C4-2B (cell line): Measurements from ENCODE around the gene MAMDC2.

Experiments
- H3K27ac ChIP-seq: fragments of 450-650 bp; 2 replicates; pipeline ENCODE4 v1.5.1; 2017
- ZFX ChIP-seq: fragments of 450-650 bp; IDR thresholded peaks from 2 replicates; pipeline ENCODE4 v1.6.1; 2017
- TF ChIP-seq, protein P1 (sequence below): fragments of 450-650 bp; conservative IDR thresholded peaks from 2 replicates; pipeline ENCODE4 v1.5.1; 2017; ENCODE audit warnings: mild to moderate bottlenecking

MAMDC2 gene

DNA sequence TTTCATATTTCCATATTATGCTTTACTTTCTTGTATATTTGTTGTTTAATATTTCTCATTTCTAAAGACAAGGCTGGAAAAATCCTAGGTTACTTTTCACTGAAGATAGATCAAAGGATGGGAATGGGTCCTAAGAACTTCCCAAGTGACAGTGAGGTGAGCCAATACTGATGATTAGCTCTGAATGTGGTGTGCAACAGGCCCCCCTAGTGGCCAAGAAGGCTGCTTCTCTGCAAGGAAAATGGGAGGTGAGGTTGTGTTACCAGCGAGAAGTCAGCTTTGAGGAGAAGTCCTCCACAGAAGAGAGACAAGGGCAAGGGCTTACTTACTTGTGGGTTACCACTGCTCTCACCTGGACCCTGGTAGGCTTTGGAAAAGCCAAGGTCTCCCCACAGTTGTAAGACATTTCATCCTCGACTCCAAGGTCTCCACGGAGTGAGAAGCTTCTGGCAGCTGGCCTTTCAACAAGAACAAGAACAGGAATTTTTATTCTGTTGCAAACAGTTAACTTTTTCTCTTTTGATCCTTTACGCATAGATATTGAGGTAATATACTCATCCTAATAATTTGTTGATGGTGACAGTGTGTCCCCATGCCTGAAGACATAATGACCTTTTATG lies 69.9 kb downstream of the MAMDC2 start:
- no peak overlapping the region; the same call in 1 of the 2 replicates for H3K27ac ChIP-seq

DNA sequence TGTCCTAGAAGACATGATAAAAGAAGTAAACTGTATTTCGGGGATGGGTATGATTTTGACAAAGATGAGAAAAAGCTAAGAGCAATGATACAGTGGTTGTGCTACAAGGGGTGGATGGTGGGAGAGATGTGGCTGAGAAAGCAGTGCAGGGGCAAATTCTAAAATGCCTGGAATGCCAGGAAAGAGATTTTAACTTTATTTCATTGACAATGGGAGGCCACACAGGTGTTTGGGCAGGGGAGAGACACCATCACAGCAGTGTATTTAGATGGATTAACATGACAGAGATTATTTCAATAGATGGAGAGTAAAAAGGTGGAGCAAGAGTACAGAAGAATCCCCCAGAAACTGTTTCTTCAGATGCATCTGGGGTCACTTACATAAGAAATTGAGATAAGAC lies 71.2 kb downstream of the MAMDC2 start:
- no peak for TF ChIP-seq ZFX
- TF ChIP-seq, protein P1, sequence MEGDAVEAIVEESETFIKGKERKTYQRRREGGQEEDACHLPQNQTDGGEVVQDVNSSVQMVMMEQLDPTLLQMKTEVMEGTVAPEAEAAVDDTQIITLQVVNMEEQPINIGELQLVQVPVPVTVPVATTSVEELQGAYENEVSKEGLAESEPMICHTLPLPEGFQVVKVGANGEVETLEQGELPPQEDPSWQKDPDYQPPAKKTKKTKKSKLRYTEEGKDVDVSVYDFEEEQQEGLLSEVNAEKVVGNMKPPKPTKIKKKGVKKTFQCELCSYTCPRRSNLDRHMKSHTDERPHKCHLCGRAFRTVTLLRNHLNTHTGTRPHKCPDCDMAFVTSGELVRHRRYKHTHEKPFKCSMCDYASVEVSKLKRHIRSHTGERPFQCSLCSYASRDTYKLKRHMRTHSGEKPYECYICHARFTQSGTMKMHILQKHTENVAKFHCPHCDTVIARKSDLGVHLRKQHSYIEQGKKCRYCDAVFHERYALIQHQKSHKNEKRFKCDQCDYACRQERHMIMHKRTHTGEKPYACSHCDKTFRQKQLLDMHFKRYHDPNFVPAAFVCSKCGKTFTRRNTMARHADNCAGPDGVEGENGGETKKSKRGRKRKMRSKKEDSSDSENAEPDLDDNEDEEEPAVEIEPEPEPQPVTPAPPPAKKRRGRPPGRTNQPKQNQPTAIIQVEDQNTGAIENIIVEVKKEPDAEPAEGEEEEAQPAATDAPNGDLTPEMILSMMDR, result no peak
- H3K27ac ChIP-seq, result no peak overlapping the region

More for the DNA sequence above, 69.9 kb downstream of the MAMDC2 start:
- TF ChIP-seq ZFX, result no peak
- TF ChIP-seq, protein P1, result peak; percentile 89

DNA sequence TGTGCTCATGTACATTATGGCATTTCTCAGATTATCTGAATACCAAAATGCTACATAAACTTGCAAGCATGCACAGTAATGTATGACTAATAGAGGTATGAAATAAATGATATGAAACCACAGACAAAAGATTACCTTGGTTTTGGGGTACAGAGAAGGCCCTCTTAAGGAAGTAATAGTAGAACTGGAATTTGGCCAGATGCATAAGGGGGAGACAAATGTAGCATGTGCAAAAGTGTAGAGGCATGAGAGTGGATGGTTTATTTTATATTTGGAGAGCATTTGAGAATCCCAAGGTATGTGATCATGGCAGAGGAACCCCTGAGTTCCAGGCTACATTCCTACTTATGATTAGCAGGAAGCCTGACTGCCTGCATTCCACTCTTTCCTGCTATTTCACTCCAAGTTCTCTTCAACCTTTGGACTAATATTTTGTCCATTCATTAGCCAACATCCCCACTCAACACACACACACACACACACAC lies 74.2 kb downstream of the MAMDC2 start:
- TF ChIP-seq ZFX, result no peak
- TF ChIP-seq, protein P1, result no peak
- no peak overlapping the region for H3K27ac ChIP-seq

DNA sequence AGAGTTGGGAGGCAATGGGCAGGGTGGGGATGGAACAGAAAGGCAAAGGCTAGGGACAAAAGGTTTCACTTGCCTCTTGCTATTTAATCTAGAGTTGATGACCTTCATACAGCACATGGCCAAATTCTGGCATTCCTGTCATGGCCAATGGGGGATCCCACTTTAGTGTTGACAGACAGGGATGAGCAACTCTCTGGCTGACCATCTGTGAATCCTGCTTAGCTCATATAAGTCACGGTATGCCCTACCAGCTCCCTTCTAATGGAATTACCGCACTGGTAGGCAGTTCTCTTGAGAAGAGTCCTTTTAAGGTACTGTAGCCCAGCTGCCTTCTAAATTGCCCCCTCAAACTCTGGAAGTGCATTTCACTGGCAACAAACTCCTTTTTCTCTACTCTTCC lies 76.1 kb downstream of the MAMDC2 start:
- H3K27ac ChIP-seq, result no peak overlapping the region
- TF ChIP-seq ZFX, result no peak
- TF ChIP-seq, protein P1, result no peak

DNA sequence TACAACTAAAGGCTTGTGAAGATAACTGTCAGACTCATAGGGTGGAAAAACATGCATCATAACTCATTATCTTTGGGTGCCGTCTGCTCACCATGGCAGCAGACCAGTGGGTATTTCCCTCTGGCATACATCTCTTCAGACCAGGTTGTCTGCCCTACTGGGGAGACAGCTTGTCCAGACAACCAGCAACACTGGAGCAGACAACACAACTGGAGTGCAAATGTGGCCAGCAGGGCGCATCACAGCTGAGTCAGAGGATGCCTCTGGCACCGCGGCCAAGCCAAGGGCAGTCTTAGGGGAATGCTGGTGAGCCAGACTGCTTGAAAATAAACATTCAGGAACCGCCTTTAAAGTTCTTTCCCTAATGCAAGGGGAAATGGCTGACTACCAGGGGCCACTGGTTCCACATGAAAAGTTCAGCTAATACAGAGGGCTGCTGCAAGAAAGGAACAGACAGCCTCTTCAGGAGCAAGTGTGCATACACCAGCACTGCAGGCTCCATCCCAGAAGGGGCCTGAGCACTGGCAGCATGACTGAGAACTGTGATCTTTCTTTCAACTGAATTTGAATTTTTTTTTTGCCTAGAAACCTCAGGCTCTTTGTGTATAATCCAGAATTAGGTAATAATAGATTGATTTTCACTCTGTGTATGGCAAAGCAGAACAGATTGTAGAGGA lies 77.3 kb downstream of the MAMDC2 start:
- TF ChIP-seq ZFX, result no peak
- TF ChIP-seq, protein P1, result no peak
- H3K27ac ChIP-seq, result no peak overlapping the region

DNA sequence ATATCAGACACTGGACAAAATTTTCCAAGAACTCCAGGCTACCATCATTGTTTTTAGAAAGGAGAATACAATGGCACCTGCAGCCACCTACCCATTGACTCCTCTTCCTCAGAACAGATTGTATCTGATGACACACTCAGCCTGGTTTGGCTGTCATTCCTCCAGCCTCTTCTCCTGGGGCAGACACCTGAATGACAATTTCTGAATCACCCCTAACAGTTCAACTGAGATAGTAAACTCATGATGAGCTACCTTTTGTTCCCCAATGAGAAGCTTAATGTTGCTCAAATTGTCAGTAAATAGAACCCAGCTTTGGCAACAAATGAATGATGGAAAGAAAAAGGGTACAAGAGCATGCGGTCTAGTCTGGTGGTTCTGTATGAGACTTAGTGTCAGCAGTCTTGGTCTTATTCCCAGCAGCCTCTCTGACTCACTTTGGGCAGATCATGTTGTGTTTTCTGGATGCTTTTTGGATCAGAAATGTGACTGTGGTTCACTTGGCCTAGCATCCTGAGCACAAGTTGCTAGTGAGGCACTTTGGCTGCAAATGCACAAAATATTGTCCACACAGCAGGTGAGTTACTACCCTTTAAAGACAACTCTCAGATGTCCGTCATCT lies 78.3 kb downstream of the MAMDC2 start:
- TF ChIP-seq, protein P1, result no peak
- no peak for TF ChIP-seq ZFX
- no peak overlapping the region for H3K27ac ChIP-seq

DNA sequence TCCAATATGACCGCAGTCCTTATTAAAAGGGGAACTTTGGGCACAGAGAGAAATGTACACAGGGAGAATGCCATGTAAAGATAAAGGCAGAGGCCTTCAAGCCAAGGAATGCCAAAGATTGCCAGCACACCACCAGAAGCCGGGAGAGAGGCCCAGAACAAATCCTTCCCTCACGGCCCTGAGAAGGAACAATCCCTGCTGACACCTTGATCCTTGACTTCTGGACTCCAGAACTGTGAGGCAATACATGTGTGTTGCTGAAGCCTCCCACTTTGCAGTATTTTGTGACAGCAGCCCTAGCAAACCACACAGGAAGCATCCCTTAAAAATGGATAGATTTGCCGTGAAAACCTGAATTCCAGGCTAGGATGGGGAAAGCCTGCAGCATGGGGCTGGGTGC lies 80.0 kb downstream of the MAMDC2 start:
- TF ChIP-seq ZFX, result no peak
- TF ChIP-seq, protein P1, result no peak
- H3K27ac ChIP-seq, result no peak overlapping the region
